HEK293 (cell line): ENCODE results near the gene ADCY1.
A peak's percentile ranks its signal among the peaks of the same experiment; 100 is the strongest.

Source experiments
- CTCF ChIA-PET: fragments of 350-600 bp; formaldehyde crosslinking; extraction: SDS; loops from one replicate; lab custom pipeline; 2021; ENCODE audit warnings: antibody characterized with exemption; lab: Yijun Ruan, JAX
- POLR2A ChIA-PET: fragments of 300-600 bp; formaldehyde crosslinking; extraction: SDS; loops from one replicate; lab custom pipeline; 2020; ENCODE audit warnings: antibody characterized with exemption, inconsistent platforms; lab: Yijun Ruan, JAX
- H3K27ac ChIP-seq: fragments of 200-500 bp; sonication (Bioruptor generic); 2 replicates; pipeline ENCODE4 v1.5.1; 2014; ENCODE audit warnings: low read depth, low read length, control low read depth, inconsistent platforms; ENCODE audit errors: extremely low read depth
- H3K36me3 ChIP-seq, 2 experiments: fragments of 200-500 bp in 1 of 2; sonication (Bioruptor generic) in 1 of 2; 1 replicate in 1 of 2; 2 replicates in 1 of 2; pipeline ENCODE4 v1.5.1; 2014 to 2017; ENCODE audit warnings: inconsistent platforms in 2 of 2, low read length in 2 of 2; ENCODE audit not compliant: control insufficient read depth in 2 of 2, insufficient read depth in 1 of 2
- H3K4me1 ChIP-seq: fragments of 200-500 bp; sonication (Bioruptor generic); 2 replicates; pipeline ENCODE4 v1.5.1; 2014; ENCODE audit warnings: mild to moderate bottlenecking, low read length, inconsistent platforms; ENCODE audit not compliant: control insufficient read depth, insufficient read depth
- H3K4me3 ChIP-seq: 2 replicates; pipeline ENCODE4 v1.5.1; 2011; ENCODE audit warnings: low read depth, mild to moderate bottlenecking, control low read depth, low read length, moderate library complexity
- H3K9me3 ChIP-seq: fragments of 200-500 bp; sonication (Bioruptor generic); 2 replicates; pipeline ENCODE4 v1.5.1; 2014; ENCODE audit warnings: low read depth, low read length, inconsistent platforms; ENCODE audit not compliant: control insufficient read depth, insufficient read depth
- KLF7 ChIP-seq: fragments of 450-650 bp; formaldehyde crosslinking; IDR thresholded peaks from 2 replicates; pipeline ENCODE4 v1.5.1; 2016; ENCODE audit warnings: missing biosample characterization, missing genetic modification characterization, borderline replicate concordance
- MEIS1 ChIP-seq: sonication (generic); formaldehyde crosslinking; IDR thresholded peaks from 2 replicates; pipeline ENCODE4 v1.8.1; 2022; ENCODE audit warnings: missing genetic modification reagents, mild to moderate bottlenecking, borderline replicate concordance
- OSR2 ChIP-seq: fragments of 450-650 bp; formaldehyde crosslinking; IDR thresholded peaks from 2 replicates; pipeline ENCODE4 v1.5.1; 2016; ENCODE audit warnings: missing biosample characterization, missing genetic modification characterization
- SCRT2 ChIP-seq: fragments of 450-650 bp; formaldehyde crosslinking; IDR thresholded peaks from 2 replicates; pipeline ENCODE4 v1.5.1; 2016; ENCODE audit warnings: missing biosample characterization, missing genetic modification characterization
- ZBTB7A ChIP-seq: fragments of 450-650 bp; formaldehyde crosslinking; IDR thresholded peaks from 2 replicates; pipeline ENCODE4 v1.5.1; 2016; ENCODE audit warnings: low read depth, missing biosample characterization, missing genetic modification characterization
- ZBTB8A ChIP-seq: fragments of 450-650 bp; formaldehyde crosslinking; IDR thresholded peaks from 2 replicates; pipeline ENCODE4 v1.5.1; 2016; ENCODE audit warnings: missing biosample characterization, missing genetic modification characterization
- ZFP37 ChIP-seq: fragments of 450-650 bp; formaldehyde crosslinking; IDR thresholded peaks from 2 replicates; pipeline ENCODE4 v1.5.1; 2016; ENCODE audit warnings: missing biosample characterization, missing genetic modification characterization
- ZNF121 ChIP-seq: fragments of 450-650 bp; formaldehyde crosslinking; IDR thresholded peaks from 2 replicates; pipeline ENCODE4 v1.5.1; 2016; ENCODE audit warnings: missing biosample characterization, missing genetic modification characterization
- ZNF138 ChIP-seq: fragments of 450-650 bp; formaldehyde crosslinking; IDR thresholded peaks from 2 replicates; pipeline ENCODE4 v1.5.1; 2016; ENCODE audit warnings: missing biosample characterization, missing genetic modification characterization, borderline replicate concordance
- ZNF184 ChIP-seq: fragments of 450-650 bp; IDR thresholded peaks from 2 replicates; pipeline ENCODE4 v1.5.1; 2018; ENCODE audit warnings: missing biosample characterization, mild to moderate bottlenecking, missing genetic modification characterization
- ZNF23 ChIP-seq: fragments of 450-650 bp; formaldehyde crosslinking; IDR thresholded peaks from 2 replicates; pipeline ENCODE4 v1.5.1; 2016; ENCODE audit warnings: missing biosample characterization, missing genetic modification characterization, borderline replicate concordance
- ZNF266 ChIP-seq: fragments of 450-650 bp; formaldehyde crosslinking; IDR thresholded peaks from 2 replicates; pipeline ENCODE4 v1.5.1; 2016; ENCODE audit warnings: missing biosample characterization, missing genetic modification characterization, low read depth
- ZNF514 ChIP-seq: fragments of 450-650 bp; formaldehyde crosslinking; IDR thresholded peaks from 2 replicates; pipeline ENCODE4 v1.5.1; 2016; ENCODE audit warnings: missing biosample characterization, missing genetic modification characterization
- ZNF521 ChIP-seq: fragments of 450-650 bp; formaldehyde crosslinking; IDR thresholded peaks from 2 replicates; pipeline ENCODE4 v1.5.1; 2017; ENCODE audit warnings: missing biosample characterization, mild to moderate bottlenecking, missing genetic modification characterization
- ZNF530 ChIP-seq: fragments of 450-650 bp; formaldehyde crosslinking; IDR thresholded peaks from 2 replicates; pipeline ENCODE4 v1.5.1; 2016; ENCODE audit warnings: low read depth, missing biosample characterization, missing genetic modification characterization
- ZNF544 ChIP-seq: fragments of 450-650 bp; formaldehyde crosslinking; IDR thresholded peaks from 2 replicates; pipeline ENCODE4 v1.5.0; 2017; ENCODE audit warnings: missing biosample characterization, missing genetic modification characterization
- ZNF629 ChIP-seq: fragments of 450-650 bp; formaldehyde crosslinking; IDR thresholded peaks from 2 replicates; pipeline ENCODE4 v1.5.1; 2017; ENCODE audit warnings: missing biosample characterization, missing genetic modification characterization
- ZNF654 ChIP-seq: fragments of 450-650 bp; formaldehyde crosslinking; IDR thresholded peaks from 2 replicates; pipeline ENCODE4 v1.5.1; 2016; ENCODE audit warnings: low read depth, missing biosample characterization, missing genetic modification characterization
- ZNF76 ChIP-seq: fragments of 450-650 bp; formaldehyde crosslinking; IDR thresholded peaks from 2 replicates; pipeline ENCODE4; 2016; ENCODE audit warnings: low read depth, missing biosample characterization, missing genetic modification characterization, borderline replicate concordance
- ZNF843 ChIP-seq: fragments of 450-650 bp; formaldehyde crosslinking; IDR thresholded peaks from 2 replicates; pipeline ENCODE4 v1.5.1; 2016; ENCODE audit warnings: missing biosample characterization, missing genetic modification characterization
- ZSCAN30 ChIP-seq: fragments of 450-650 bp; IDR thresholded peaks from 2 replicates; pipeline ENCODE4 v1.5.1; 2018; ENCODE audit warnings: missing biosample characterization, mild to moderate bottlenecking, missing genetic modification characterization, moderate library complexity
- TF ChIP-seq, protein P1 (sequence below): fragments of 450-650 bp; formaldehyde crosslinking; IDR thresholded peaks from 2 replicates; pipeline ENCODE4 v1.5.1; 2016; ENCODE audit warnings: missing biosample characterization, missing genetic modification characterization, low read depth
- TF ChIP-seq, protein P2 (sequence below): fragments of 450-650 bp; formaldehyde crosslinking; IDR thresholded peaks from 2 replicates; pipeline ENCODE4 v1.5.1; 2016; ENCODE audit warnings: missing biosample characterization, missing genetic modification characterization
- TF ChIP-seq, protein P3 (sequence below): fragments of 450-650 bp; formaldehyde crosslinking; IDR thresholded peaks from 2 replicates; pipeline ENCODE4 v1.5.1; 2016; ENCODE audit warnings: missing biosample characterization, missing genetic modification characterization

ADCY1 gene

DNA sequence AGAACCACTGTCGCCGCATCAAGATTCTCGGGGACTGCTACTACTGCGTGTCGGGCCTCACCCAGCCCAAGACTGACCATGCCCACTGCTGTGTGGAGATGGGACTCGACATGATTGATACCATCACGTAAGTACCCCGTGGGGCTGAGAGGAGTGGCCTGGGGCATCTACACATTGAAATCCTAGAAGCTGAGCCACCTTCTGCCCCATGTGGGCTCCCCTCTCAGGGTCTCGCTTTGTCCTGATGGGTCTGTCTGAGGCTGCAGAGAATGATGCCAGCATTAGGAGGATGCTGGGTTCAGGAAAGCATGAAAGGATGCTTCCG, 74.5 kb downstream of the ADCY1 start:
- Histone ChIP-seq H3K9me3 (no peaks in the 10 kb centered on the region), H3K36me3 (peaks cover 0 to 4% of the 10 kb centered on the region in 2 experiments; a peak in 1 of 3 replicates), H3K4me3 (no peak overlapping the region), H3K27ac (no peak overlapping the region), H3K4me1 (no peaks in the 10 kb centered on the region)
- ChIA-PET CTCF (interaction anchor here (1.7 kb wide), 1 partner anchor 15 kb away, joined by 6 read pairs; no protein-coding TSS in a partner anchor), POLR2A (no interaction called here)
- TF ChIP-seq ZNF843 (tag by site-specific recombination) (no peak), ZNF138 (tag by site-specific recombination) (no peak), ZBTB7A (tag by site-specific recombination) (no peak), OSR2 (tag by site-specific recombination) (no peak)

DNA sequence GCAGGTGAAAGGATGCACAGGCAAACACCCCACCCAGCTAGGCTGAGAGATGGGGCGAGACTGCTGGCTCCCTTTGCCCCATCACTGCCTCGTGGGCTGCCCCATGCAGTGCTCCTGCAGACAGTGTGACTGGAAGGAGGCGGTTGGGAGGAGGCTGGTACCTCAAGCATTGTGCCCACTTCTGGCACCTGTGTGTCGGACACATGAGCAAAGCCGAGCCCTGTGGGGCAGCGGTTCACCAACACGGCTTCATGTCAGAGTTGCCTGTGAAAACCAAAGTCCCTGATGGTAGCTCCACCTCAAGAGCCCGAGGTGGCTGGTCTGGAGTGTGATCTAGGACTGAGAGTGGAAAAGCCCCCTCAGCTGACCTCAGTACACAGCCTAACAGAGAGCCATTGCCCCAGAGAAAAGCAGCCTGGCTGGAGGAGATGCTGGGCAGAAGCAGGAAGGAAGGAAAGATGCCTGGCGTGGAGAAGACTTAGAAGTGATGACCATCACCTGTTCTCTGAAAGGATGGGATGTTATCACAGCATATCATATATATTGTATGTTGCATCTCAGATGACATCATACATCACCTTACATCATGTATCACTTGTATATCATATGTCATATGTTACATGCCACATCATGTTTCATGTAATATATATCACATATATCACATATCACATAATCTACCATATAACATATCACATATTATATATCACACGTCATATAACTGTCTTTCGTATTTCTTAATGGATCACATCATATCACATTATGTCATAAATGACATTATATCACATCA, 75.6 kb downstream of the ADCY1 start:
- no peak overlapping the region for H3K4me3 ChIP-seq
- H3K4me1 ChIP-seq = no peaks in the 10 kb centered on the region
- H3K36me3 ChIP-seq = peaks cover 0 to 4% of the 10 kb centered on the region in 2 experiments; a peak in 1 of 3 replicates
- POLR2A ChIA-PET = no interaction called here
- H3K9me3 ChIP-seq = no peaks in the 10 kb centered on the region
- TF ChIP-seq MEIS1 (CRISPR knock-in tag) = no peak
- TF ChIP-seq ZNF521 (tag by site-specific recombination) = no peak
- TF ChIP-seq, protein P1, sequence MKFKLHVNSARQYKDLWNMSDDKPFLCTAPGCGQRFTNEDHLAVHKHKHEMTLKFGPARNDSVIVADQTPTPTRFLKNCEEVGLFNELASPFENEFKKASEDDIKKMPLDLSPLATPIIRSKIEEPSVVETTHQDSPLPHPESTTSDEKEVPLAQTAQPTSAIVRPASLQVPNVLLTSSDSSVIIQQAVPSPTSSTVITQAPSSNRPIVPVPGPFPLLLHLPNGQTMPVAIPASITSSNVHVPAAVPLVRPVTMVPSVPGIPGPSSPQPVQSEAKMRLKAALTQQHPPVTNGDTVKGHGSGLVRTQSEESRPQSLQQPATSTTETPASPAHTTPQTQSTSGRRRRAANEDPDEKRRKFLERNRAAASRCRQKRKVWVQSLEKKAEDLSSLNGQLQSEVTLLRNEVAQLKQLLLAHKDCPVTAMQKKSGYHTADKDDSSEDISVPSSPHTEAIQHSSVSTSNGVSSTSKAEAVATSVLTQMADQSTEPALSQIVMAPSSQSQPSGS (tag by site-specific recombination) = peak; percentile 68
- TF ChIP-seq ZNF629 (tag by site-specific recombination) = 0 out of 2 replicates have a peak, but pooled peaks have one; percentile 15
- CTCF ChIA-PET = interaction anchor here (1.7 kb wide), 1 partner anchor 13 kb away, joined by 6 read pairs; no protein-coding TSS in a partner anchor
- H3K27ac ChIP-seq = no peak overlapping the region

DNA sequence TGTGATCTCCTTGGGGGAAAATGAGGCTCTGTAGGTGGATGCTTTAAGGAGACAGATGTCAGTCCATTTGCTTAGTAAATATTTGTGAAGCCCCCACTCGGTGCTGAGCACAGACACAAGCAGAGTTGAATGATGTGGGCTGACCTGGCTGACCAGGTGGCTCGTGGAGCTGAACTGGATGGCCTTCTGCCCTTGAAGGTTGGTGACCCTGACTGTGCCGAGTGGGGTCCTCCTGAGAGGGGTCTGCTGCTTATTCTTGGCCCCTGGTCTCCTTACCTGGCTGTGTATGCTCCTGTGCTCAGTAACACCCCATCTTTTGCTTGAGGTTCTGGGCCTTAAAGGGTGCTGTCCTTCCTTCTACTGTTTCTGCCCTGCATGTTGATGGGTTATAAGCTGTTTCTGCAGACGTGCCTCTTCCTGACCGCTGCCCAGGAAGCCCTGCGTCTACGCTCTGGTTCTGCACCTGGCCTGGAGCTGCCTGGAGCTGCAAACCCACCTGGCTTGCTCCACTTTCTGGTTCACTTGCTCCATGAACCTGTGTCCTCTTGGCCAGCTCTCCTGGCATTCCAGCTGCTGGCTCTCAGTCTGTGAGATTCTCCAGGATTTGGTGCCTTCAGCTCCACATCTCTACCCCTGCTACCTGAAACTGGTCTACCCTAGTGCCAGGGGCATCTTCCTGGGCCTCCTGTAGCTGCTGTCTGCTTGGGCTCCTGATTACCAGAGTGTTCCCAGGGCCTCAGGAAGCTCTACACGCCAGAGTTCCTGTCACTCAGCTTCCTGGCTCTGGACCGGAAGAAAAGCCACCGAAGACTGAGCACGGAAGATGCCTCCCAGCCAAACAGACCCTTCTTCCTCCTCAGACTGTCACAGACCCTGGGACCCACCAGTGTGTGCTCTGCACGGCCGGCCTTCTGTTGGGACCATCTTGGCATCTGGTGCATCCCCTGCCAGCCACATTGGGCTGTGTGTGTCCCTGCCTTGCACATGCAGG, 76.5 kb downstream of the ADCY1 start:
- Histone ChIP-seq H3K4me1 (no peaks in the 10 kb centered on the region), H3K36me3 (peaks cover 0 to 4% of the 10 kb centered on the region in 2 experiments; a peak in 1 of 3 replicates), H3K4me3 (no peak overlapping the region), H3K27ac (no peak overlapping the region), H3K9me3 (no peaks in the 10 kb centered on the region)
- TF ChIP-seq ZNF23 (tag by site-specific recombination) = no peak
- no peak for TF ChIP-seq ZBTB8A
- TF ChIP-seq KLF7 (tag by site-specific recombination) = no peak
- TF ChIP-seq ZNF184 = no peak
- no peak for TF ChIP-seq ZNF654 (tag by site-specific recombination)
- TF ChIP-seq ZFP37 = no peak
- TF ChIP-seq ZSCAN30 (tag by site-specific recombination) = no peak
- no peak for TF ChIP-seq ZNF544 (tag by site-specific recombination)
- no peak for TF ChIP-seq ZNF514
- no peak for TF ChIP-seq SCRT2 (tag by site-specific recombination)
- TF ChIP-seq ZNF121 = no peak
- TF ChIP-seq ZNF266 (tag by site-specific recombination) = no peak
- no peak for TF ChIP-seq ZNF76 (tag by site-specific recombination)
- TF ChIP-seq, protein P2, sequence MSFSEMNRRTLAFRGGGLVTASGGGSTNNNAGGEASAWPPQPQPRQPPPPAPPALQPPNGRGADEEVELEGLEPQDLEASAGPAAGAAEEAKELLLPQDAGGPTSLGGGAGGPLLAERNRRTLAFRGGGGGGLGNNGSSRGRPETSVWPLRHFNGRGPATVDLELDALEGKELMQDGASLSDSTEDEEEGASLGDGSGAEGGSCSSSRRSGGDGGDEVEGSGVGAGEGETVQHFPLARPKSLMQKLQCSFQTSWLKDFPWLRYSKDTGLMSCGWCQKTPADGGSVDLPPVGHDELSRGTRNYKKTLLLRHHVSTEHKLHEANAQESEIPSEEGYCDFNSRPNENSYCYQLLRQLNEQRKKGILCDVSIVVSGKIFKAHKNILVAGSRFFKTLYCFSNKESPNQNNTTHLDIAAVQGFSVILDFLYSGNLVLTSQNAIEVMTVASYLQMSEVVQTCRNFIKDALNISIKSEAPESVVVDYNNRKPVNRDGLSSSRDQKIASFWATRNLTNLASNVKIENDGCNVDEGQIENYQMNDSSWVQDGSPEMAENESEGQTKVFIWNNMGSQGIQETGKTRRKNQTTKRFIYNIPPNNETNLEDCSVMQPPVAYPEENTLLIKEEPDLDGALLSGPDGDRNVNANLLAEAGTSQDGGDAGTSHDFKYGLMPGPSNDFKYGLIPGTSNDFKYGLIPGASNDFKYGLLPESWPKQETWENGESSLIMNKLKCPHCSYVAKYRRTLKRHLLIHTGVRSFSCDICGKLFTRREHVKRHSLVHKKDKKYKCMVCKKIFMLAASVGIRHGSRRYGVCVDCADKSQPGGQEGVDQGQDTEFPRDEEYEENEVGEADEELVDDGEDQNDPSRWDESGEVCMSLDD (tag by site-specific recombination) = no peak
- no peak for TF ChIP-seq ZNF530 (tag by site-specific recombination)
- TF ChIP-seq, protein P3, sequence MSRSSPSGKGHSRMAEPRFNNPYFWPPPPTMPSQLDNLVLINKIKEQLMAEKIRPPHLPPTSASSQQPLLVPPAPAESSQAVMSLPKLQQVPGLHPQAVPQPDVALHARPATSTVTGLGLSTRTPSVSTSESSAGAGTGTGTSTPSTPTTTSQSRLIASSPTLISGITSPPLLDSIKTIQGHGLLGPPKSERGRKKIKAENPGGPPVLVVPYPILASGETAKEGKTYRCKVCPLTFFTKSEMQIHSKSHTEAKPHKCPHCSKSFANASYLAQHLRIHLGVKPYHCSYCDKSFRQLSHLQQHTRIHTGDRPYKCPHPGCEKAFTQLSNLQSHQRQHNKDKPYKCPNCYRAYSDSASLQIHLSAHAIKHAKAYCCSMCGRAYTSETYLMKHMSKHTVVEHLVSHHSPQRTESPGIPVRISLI (tag by site-specific recombination) = no peak
- ChIA-PET CTCF (no interaction called here), POLR2A (no interaction called here)
